Measurements from ENCODE around the gene MSI2.

The MSI2 gene

GRCh38 chr17:57273490-57273889, 17.2 kb downstream of the MSI2 start:
- DNase-seq, result no peak

GRCh38 chr17:57274162-57274561, 17.8 kb downstream of the MSI2 start:
- peak; percentile 11 for DNase-seq

- peak; percentile 24 for DNase-seq
Observed at GRCh38 chr17:57275071-57275764, 18.9 kb downstream of the MSI2 start.

GRCh38 chr17:57276621-57277020, 20.3 kb downstream of the MSI2 start:
- DNase-seq, result no peak

GRCh38 chr17:57277923-57278604, 21.7 kb downstream of the MSI2 start:
- DNase-seq, result no peak

GRCh38 chr17:57278740-57279387, 22.5 kb downstream of the MSI2 start:
- DNase-seq, result no peak

GRCh38 chr17:57279432-57279831, 23.1 kb downstream of the MSI2 start:
- DNase-seq, result no peak

GRCh38 chr17:57281887-57282286, 25.6 kb downstream of the MSI2 start:
- DNase-seq, result no peak

- DNase-seq, result no peak
Observed at GRCh38 chr17:57282296-57282695, 26.0 kb downstream of the MSI2 start.

- DNase-seq, result no peak
Observed at GRCh38 chr17:57283203-57283971, 27.1 kb downstream of the MSI2 start.

- no peak for DNase-seq
Observed at GRCh38 chr17:57284583-57284982, 28.3 kb downstream of the MSI2 start.

- DNase-seq, result peak; percentile 75
Observed at GRCh38 chr17:57284984-57285646, 28.8 kb downstream of the MSI2 start.

GRCh38 chr17:57285701-57286100, 29.4 kb downstream of the MSI2 start:
- no peak for DNase-seq

GRCh38 chr17:57286399-57287105, 30.2 kb downstream of the MSI2 start:
- no peak for DNase-seq

- DNase-seq, result no peak
Observed at GRCh38 chr17:57288040-57288772, 31.9 kb downstream of the MSI2 start.

- DNase-seq, result no peak
Observed at GRCh38 chr17:57288773-57289121, 32.4 kb downstream of the MSI2 start.

- no peak for DNase-seq
Observed at GRCh38 chr17:57289130-57289529, 32.8 kb downstream of the MSI2 start.

GRCh38 chr17:57289613-57290012, 33.3 kb downstream of the MSI2 start:
- DNase-seq, result no peak

- DNase-seq, result no peak
Observed at GRCh38 chr17:57290981-57291380, 34.7 kb downstream of the MSI2 start.

- no peak for DNase-seq
Observed at GRCh38 chr17:57292091-57292490, 35.8 kb downstream of the MSI2 start.

GRCh38 chr17:57293077-57293476, 36.8 kb downstream of the MSI2 start:
- no peak for DNase-seq

GRCh38 chr17:57294101-57294500, 37.8 kb downstream of the MSI2 start:
- DNase-seq, result no peak

Data from activated CD8-positive, alpha-beta memory T cell treated with anti-CD3 and anti-CD28 coated beads for 24 hours (primary cell).